IMR-90 (cell line): ENCODE data around the gene COL5A1. TPM values are rescaled to one million over a fixed set of nuclear protein-coding genes. Genes with fewer than 3 reads are reported as not detected.

ENCODE experiments used
- ATAC-seq: fragments of 200-7000 bp; cut with Tn5 transposase; 2 replicates; pipeline ENCODE4 v1.9.1; 2020; ENCODE audit warnings: low read depth, mild to moderate bottlenecking, moderate library complexity
- BruUV-seq: library from RNA; stranded (reverse); fragments of 400-500 nt; replicated peaks from 2 replicates; lab custom pipeline; 2021; lab: Mats Ljungman, UMichigan
- CTCF ChIA-PET: fragments of 300-600 bp; formaldehyde crosslinking; extraction: SDS; loops from one replicate; lab custom pipeline; 2021; ENCODE audit warnings: antibody characterized with exemption; lab: Yijun Ruan, JAX
- POLR2A ChIA-PET: fragments of 300-600 bp; sonication (Branson Sonifier 250); formaldehyde crosslinking; loops from one replicate; lab custom pipeline; 2022; ENCODE audit warnings: antibody characterized with exemption; ENCODE audit not compliant: unreplicated experiment; lab: Charles Lee
- DNase-seq: peaks from one replicate; pipeline ENCODE4 v3.0.0; 2013
- H2AFZ ChIP-seq: replicated peaks from 2 replicates; pipeline ENCODE3; 2013; ENCODE audit warnings: low read length, mild to moderate bottlenecking; ENCODE audit not compliant: poor library complexity
- H2AK5ac ChIP-seq: 2 replicates; pipeline ENCODE4 v1.6.1; 2013; ENCODE audit warnings: low read depth, low read length, inconsistent platforms
- H2AK9ac ChIP-seq: replicated peaks from 2 replicates; pipeline ENCODE3; 2013; ENCODE audit warnings: mild to moderate bottlenecking, low read depth, low read length, moderate library complexity; ENCODE audit not compliant: poor library complexity
- H2BK120ac ChIP-seq: 2 replicates; pipeline ENCODE4 v1.6.1; 2013; ENCODE audit warnings: low read depth, low read length, inconsistent platforms
- H2BK15ac ChIP-seq: 3 replicates; pipeline ENCODE4 v1.6.1; 2013; ENCODE audit warnings: low read depth, low read length, inconsistent platforms
- H2BK20ac ChIP-seq: 2 replicates; pipeline ENCODE4 v1.6.1; 2013; ENCODE audit warnings: low read depth, mild to moderate bottlenecking, inconsistent platforms, low read length, moderate library complexity
- H2BK5ac ChIP-seq: 2 replicates; pipeline ENCODE4 v1.6.1; 2013; ENCODE audit warnings: mild to moderate bottlenecking, low read depth, low read length, inconsistent platforms; ENCODE audit not compliant: poor library complexity, severe bottlenecking
- H3K14ac ChIP-seq: replicated peaks from 2 replicates; pipeline ENCODE4 v1.6.1; 2013; ENCODE audit warnings: low read depth, low read length, inconsistent platforms
- H3K18ac ChIP-seq: 2 replicates; pipeline ENCODE4 v1.6.1; 2013; ENCODE audit warnings: low read depth, low read length, control low read depth
- H3K23ac ChIP-seq: 2 replicates; pipeline ENCODE4 v1.6.1; 2013; ENCODE audit warnings: low read depth, low read length, inconsistent platforms
- H3K27ac ChIP-seq: 2 replicates; pipeline ENCODE4 v1.5.1; 2013; ENCODE audit warnings: mild to moderate bottlenecking, control low read depth, low read length; ENCODE audit not compliant: insufficient read depth
- H3K27me3 ChIP-seq: 2 replicates; pipeline ENCODE4 v1.6.1; 2013; ENCODE audit warnings: low read length; ENCODE audit not compliant: control insufficient read depth, insufficient read depth
- H3K36me3 ChIP-seq: 2 replicates; pipeline ENCODE4 v1.6.1; 2013; ENCODE audit warnings: low read length, mixed read lengths; ENCODE audit not compliant: control insufficient read depth, insufficient read depth
- H3K4ac ChIP-seq: 2 replicates; pipeline ENCODE4 v1.6.1; 2013; ENCODE audit warnings: low read depth, low read length, inconsistent platforms
- H3K4me1 ChIP-seq: 2 replicates; pipeline ENCODE4 v1.6.1; 2013; ENCODE audit warnings: low read length, mixed read lengths; ENCODE audit not compliant: control insufficient read depth, insufficient read depth
- H3K4me2 ChIP-seq: 2 replicates; pipeline ENCODE4 v1.6.1; 2013; ENCODE audit warnings: low read depth, mild to moderate bottlenecking, control low read depth, low read length, moderate library complexity
- H3K4me3 ChIP-seq: 2 replicates; pipeline ENCODE4 v1.5.1; 2013; ENCODE audit warnings: low read depth, mild to moderate bottlenecking, control low read depth, low read length, moderate library complexity; ENCODE audit not compliant: insufficient read depth
- H3K56ac ChIP-seq: 2 replicates; pipeline ENCODE4 v1.6.1; 2013; ENCODE audit warnings: low read length, inconsistent platforms; ENCODE audit not compliant: insufficient read depth; ENCODE audit errors: extremely low read depth
- H3K79me1 ChIP-seq, 2 experiments: 2 replicates each; pipeline ENCODE4 v1.6.1; 2013; ENCODE audit warnings: low read length in 2 of 2, inconsistent platforms in 1 of 2, low read depth in 1 of 2
- H3K9ac ChIP-seq: 2 replicates; pipeline ENCODE4 v1.6.1; 2013; ENCODE audit warnings: low read depth, low read length, control low read depth
- H3K9me1 ChIP-seq: 2 replicates; pipeline ENCODE4 v1.6.1; 2013; ENCODE audit warnings: low read length, inconsistent platforms; ENCODE audit not compliant: insufficient read depth
- H3K9me3 ChIP-seq: 2 replicates; pipeline ENCODE4 v1.6.1; 2013; ENCODE audit warnings: low read length; ENCODE audit not compliant: control insufficient read depth, insufficient read depth
- H4K20me1 ChIP-seq: 2 replicates; pipeline ENCODE4 v1.6.1; 2013; ENCODE audit warnings: low read length, inconsistent platforms; ENCODE audit not compliant: insufficient read depth
- H4K5ac ChIP-seq: 2 replicates; pipeline ENCODE4 v1.6.1; 2013; ENCODE audit warnings: mild to moderate bottlenecking, low read depth, low read length, control low read depth
- H4K8ac ChIP-seq, 2 experiments: 2 replicates each; pipeline ENCODE4 v1.6.1; 2013; ENCODE audit warnings: low read depth in 2 of 2, low read length in 2 of 2, control low read depth in 1 of 2, inconsistent platforms in 1 of 2
- H4K91ac ChIP-seq: 2 replicates; pipeline ENCODE4 v1.6.1; 2013; ENCODE audit warnings: low read depth, low read length, inconsistent platforms; ENCODE audit not compliant: insufficient read depth
- CHD1 ChIP-seq: IDR thresholded peaks from 2 replicates; pipeline ENCODE4 v1.6.1; 2012; ENCODE audit warnings: low read depth, low read length, improper control_type of control experiment
- MAFK ChIP-seq: IDR thresholded peaks from 2 replicates; pipeline ENCODE4 v1.6.1; 2012; ENCODE audit warnings: low read depth, low read length, improper control_type of control experiment
- NFE2L2 ChIP-seq: fragments of 150-350 bp; IDR thresholded peaks from 2 replicates; pipeline ENCODE4 v1.6.1; 2016; ENCODE audit warnings: low read depth, mild to moderate bottlenecking, low read length
- WGBS, 2 experiments: methylation state at CpG; one replicate each; pipeline versions ENCODE4 v1.1.5 to v1.1.7; 2013; ENCODE audit warnings: missing lambda C conversion rate in 2 of 2; ENCODE audit not compliant: insufficient read length in 1 of 2; ENCODE audit errors: extremely low coverage in 2 of 2; 5-methylcytosine and 5-hydroxymethylcytosine counted together
- dilution Hi-C: fragments of 300-500 bp; cut with HindIII; formaldehyde crosslinking; loops from one replicate; pipeline ENCODE4 v1.14.3; 2018; ENCODE audit warnings: low sequenced_read_pairs; ENCODE audit not compliant: unreplicated experiment
- in situ Hi-C: fragments of 300-500 bp; cut with MboI; formaldehyde crosslinking; loops from 3 replicates; pipeline ENCODE4 v1.14.3; 2019; ENCODE audit warnings: low sequenced_read_pairs, inconsistent platforms, mixed read lengths
- intact Hi-C: fragments of 100-400 bp; cut with micrococcal nuclease; formaldehyde crosslinking; loops from 2 replicates; pipeline ENCODE4 v1.10.0; 2022
- polyA plus RNA-seq, 3 experiments: library from polyadenylated mRNA; depleted of rRNA; stranded (reverse); fragments of >200 nt; gene quantifications; 2 replicates each; pipeline ENCODE4 v1.2.3, GENCODE V29; 2012; ENCODE audit warnings: low replicate concordance in 1 of 3
- total RNA-seq: library from RNA; depleted of rRNA; stranded (reverse); fragments of >200 nt; gene quantifications from 2 replicates; pipeline ENCODE4 v1.2.3, GENCODE V29; 2012
- TF ChIP-seq, protein P1 (sequence below): conservative IDR thresholded peaks from 2 replicates; pipeline ENCODE4 v1.5.1; 2012; ENCODE audit warnings: mild to moderate bottlenecking, low read depth, low read length, improper control_type of control experiment

The COL5A1 gene
- total and polyA plus RNA-seq, 2 of the 4 experiments (the other 2 are of a cell fraction), result 19.2 to 173 TPM

DNA sequence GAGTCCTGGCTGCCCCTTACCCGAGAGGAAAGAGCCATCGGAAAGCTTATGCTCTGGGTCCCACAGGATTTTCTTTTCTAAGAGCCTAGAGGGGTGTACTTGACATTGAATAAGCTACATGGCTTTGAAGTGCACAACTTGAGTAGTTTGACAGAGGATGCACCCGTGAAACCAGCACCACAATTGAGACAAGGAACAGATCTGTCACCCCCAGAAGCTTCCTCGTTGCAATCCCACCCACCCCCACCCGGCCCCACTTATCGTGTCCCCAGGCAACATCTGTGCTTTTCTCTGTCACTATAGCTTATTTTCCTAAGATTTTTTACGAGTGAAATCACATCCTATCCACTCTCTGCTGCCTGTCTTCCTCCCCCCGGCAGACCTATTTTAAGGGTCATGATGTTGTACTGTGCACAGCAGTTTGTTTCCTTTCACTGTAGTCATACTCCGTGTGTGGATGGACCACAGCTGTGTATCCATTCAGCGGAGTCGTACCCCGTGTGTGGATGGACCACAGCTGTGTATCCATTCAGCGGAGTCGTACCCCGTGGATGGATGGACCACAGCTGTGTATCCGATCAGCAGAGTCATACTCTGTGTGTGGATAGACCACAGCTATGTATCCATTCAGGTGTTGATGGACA is 230.2 kb downstream of the COL5A1 start (continued):
- TF ChIP-seq CHD1, result no peak

DNA sequence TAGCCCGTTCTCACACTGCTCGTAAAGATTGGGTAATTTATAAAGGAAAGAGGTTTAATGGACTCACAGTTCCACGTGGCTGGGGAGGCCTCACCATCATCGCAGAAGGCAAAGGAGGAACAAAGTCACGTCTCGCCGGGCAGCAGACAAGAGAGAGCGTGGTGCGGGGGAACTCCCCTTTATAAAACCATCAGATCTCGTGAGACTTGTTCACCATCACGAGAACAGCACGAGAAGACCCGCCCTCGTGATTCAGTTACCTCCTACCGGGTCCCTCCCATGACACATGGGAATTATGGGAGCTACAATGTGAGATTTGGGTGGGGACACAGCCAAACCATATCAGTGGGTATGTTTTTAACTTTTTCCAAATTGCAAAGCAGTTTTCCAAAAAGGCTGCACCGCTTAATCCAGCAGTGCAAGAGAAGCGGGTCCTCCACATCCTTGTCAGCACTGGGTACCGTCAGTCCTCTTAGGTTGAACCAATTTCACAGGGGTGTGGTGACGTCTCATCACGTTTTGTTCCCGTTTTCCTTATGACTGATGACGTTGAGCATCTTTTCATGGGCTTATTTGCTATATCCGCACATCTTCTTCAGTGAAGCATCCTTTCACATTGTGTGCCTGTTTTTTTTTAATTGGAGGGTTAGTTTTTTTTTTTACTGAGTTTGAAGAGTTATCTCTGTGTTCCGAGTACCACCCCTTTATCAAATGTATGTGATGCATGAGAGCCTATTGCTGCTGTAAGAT is 231.1 kb downstream of the COL5A1 start:
- no peak overlapping the region; the same call in 1 of the 2 replicates for H2BK20ac ChIP-seq
- no peak overlapping the region for H3K56ac ChIP-seq
- no peaks in the 10 kb centered on the region for H4K20me1 ChIP-seq
- TF ChIP-seq NFE2L2, result no peak
- TF ChIP-seq, protein P1, sequence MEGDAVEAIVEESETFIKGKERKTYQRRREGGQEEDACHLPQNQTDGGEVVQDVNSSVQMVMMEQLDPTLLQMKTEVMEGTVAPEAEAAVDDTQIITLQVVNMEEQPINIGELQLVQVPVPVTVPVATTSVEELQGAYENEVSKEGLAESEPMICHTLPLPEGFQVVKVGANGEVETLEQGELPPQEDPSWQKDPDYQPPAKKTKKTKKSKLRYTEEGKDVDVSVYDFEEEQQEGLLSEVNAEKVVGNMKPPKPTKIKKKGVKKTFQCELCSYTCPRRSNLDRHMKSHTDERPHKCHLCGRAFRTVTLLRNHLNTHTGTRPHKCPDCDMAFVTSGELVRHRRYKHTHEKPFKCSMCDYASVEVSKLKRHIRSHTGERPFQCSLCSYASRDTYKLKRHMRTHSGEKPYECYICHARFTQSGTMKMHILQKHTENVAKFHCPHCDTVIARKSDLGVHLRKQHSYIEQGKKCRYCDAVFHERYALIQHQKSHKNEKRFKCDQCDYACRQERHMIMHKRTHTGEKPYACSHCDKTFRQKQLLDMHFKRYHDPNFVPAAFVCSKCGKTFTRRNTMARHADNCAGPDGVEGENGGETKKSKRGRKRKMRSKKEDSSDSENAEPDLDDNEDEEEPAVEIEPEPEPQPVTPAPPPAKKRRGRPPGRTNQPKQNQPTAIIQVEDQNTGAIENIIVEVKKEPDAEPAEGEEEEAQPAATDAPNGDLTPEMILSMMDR, result no peak
- no peak for TF ChIP-seq MAFK
- H3K18ac ChIP-seq, result peak overlapping the region; percentile 16; the same call in 1 of the 2 replicates
- H2BK5ac ChIP-seq, result no peak overlapping the region
- ATAC-seq (no peak), DNase-seq (no peak)
- no peak overlapping the region for H4K91ac ChIP-seq
- WGBS, 2 experiments, result 97% methylated on average over 5 of the region's 24 CpGs; no CpG with 5 or more reads in 1 of the 2 experiments
- ChIA-PET CTCF (interaction anchor here (0.5 to 1.0 kb wide), 2 partner anchors 304 to 423 kb away, joined by 3 read pairs; no protein-coding TSS in a partner anchor), POLR2A (no interaction called here)
- H2AK5ac ChIP-seq, result peak overlapping the region; percentile 70; the same call in 1 of the 2 replicates
- H3K9me3 ChIP-seq, result no peaks in the 10 kb centered on the region
- H3K27me3 ChIP-seq, result peaks cover 10% of the 10 kb centered on the region
- no peak overlapping the region for H3K4ac ChIP-seq
- H3K9me1 ChIP-seq, result no peaks in the 10 kb centered on the region
- no peak overlapping the region for H4K5ac ChIP-seq
- H3K79me1 ChIP-seq, result no peaks in the 10 kb centered on the region
- in situ Hi-C loops, result no loop called here
- no peak overlapping the region; the same call in 1 of the 2 replicates for H3K27ac ChIP-seq
- H3K4me3 ChIP-seq, result no peak overlapping the region
- intact Hi-C loops, result no loop called here
- H3K4me1 ChIP-seq, result peaks cover 7% of the 10 kb centered on the region; the same call in 1 of the 2 replicates
- no peak overlapping the region for H2AFZ ChIP-seq
- no peak overlapping the region; the same call in 2 of the 3 replicates for H2BK15ac ChIP-seq
- H2BK120ac ChIP-seq, result peak overlapping the region; percentile 13; the same call in 1 of the 2 replicates
- no peak overlapping the region for H2AK9ac ChIP-seq
- dilution Hi-C loops, result no loop called here
- H3K4me2 ChIP-seq, result no peak overlapping the region
- no peak overlapping the region for H3K23ac ChIP-seq
- no peaks in the 10 kb centered on the region for H3K36me3 ChIP-seq
- H4K8ac ChIP-seq, result no peak overlapping the region; a peak in 1 of 4 replicates
- H3K9ac ChIP-seq, result no peak overlapping the region
- no peak overlapping the region for H3K14ac ChIP-seq
- BruUV-seq, result no TSS peak
